ENCODE measurements around the gene CORO1C. TPM values are rescaled to one million over a fixed set of nuclear protein-coding genes. Genes with fewer than 3 reads are reported as not detected.

Gene CORO1C
- total RNA-seq, 1 experiment from 2014 or later = 208 TPM

GRCh38 chr12:108638141-108638827 lies 93.0 kb downstream of the CORO1C start:
- H3K27ac ChIP-seq (ENCODE audit: low read depth, low read length, poor library complexity, severe bottlenecking) = no peak overlapping the region
- no peaks in the 10 kb centered on the region for H3K36me3 ChIP-seq (ENCODE audit: insufficient read depth, low read length, poor library complexity, severe bottlenecking)
- H3K9me3 ChIP-seq (ENCODE audit: low read depth, low read length, poor library complexity, severe bottlenecking) = no peaks in the 10 kb centered on the region
- CTCF ChIA-PET = interaction anchor here (0.8 kb wide), 1 partner anchor 20 kb away, joined by 3 read pairs; no protein-coding TSS in a partner anchor
- POLR2A ChIA-PET (ENCODE audit: low non-redundant PET) = no interaction called here
- H3K4me3 ChIP-seq (ENCODE audit: low read depth, low read length, poor library complexity, severe bottlenecking) = no peak overlapping the region
- no peak for DNase-seq (ENCODE audit: low spot score)
- TF ChIP-seq CTCF (conservative IDR thresholded peaks at IDR 0.05; ENCODE audit: low read depth, low read length) = no peak
- H3K4me1 ChIP-seq (ENCODE audit: insufficient read depth, low read length, poor library complexity, severe bottlenecking) = no peaks in the 10 kb centered on the region
- H3K27me3 ChIP-seq (replicated peaks; ENCODE audit: insufficient read depth, low read depth, low read length, poor library complexity) = no peaks in the 10 kb centered on the region
- intact Hi-C loops (cut with micrococcal nuclease; ENCODE audit: unreplicated experiment) = no loop called here
- no TSS peak for BruUV-seq (replicated peaks)

- Histone ChIP-seq H3K36me3 (ENCODE audit: insufficient read depth, low read length, poor library complexity, severe bottlenecking) (no peaks in the 10 kb centered on the region), H3K9me3 (ENCODE audit: low read depth, low read length, poor library complexity, severe bottlenecking) (no peaks in the 10 kb centered on the region), H3K4me1 (ENCODE audit: insufficient read depth, low read length, poor library complexity, severe bottlenecking) (no peaks in the 10 kb centered on the region), H3K4me3 (ENCODE audit: low read depth, low read length, poor library complexity, severe bottlenecking) (no peak overlapping the region), H3K27ac (ENCODE audit: low read depth, low read length, poor library complexity, severe bottlenecking) (no peak overlapping the region), H3K27me3 (replicated peaks; ENCODE audit: insufficient read depth, low read depth, low read length, poor library complexity) (no peaks in the 10 kb centered on the region)
- TF ChIP-seq EZH2 (IDR thresholded peaks at IDR 0.05; ENCODE audit: borderline replicate concordance, low read depth, low read length, poor library complexity, severe bottlenecking) (no peak), CTCF (conservative IDR thresholded peaks at IDR 0.05; ENCODE audit: low read depth, low read length) (no peak)
- DNase-seq (ENCODE audit: low spot score) = no peak
- ChIA-PET POLR2A (ENCODE audit: low non-redundant PET) (no interaction called here), CTCF (no interaction called here)
- BruUV-seq (replicated peaks) = no TSS peak
- intact Hi-C loops (cut with micrococcal nuclease; ENCODE audit: unreplicated experiment) = no loop called here
Measured at GRCh38 chr12:108637222-108637971, 93.9 kb downstream of the CORO1C start.

- no peaks in the 10 kb centered on the region for H3K4me1 ChIP-seq (ENCODE audit: insufficient read depth, low read length, poor library complexity, severe bottlenecking)
- H3K27me3 ChIP-seq (replicated peaks; ENCODE audit: insufficient read depth, low read depth, low read length, poor library complexity) = no peaks in the 10 kb centered on the region
- H3K36me3 ChIP-seq (ENCODE audit: insufficient read depth, low read length, poor library complexity, severe bottlenecking) = no peaks in the 10 kb centered on the region
- no peak overlapping the region for H3K4me3 ChIP-seq (ENCODE audit: low read depth, low read length, poor library complexity, severe bottlenecking)
- DNase-seq (ENCODE audit: low spot score) = no peak
- TF ChIP-seq EZH2 (IDR thresholded peaks at IDR 0.05; ENCODE audit: borderline replicate concordance, low read depth, low read length, poor library complexity, severe bottlenecking) = no peak
- no peak for TF ChIP-seq CTCF (conservative IDR thresholded peaks at IDR 0.05; ENCODE audit: low read depth, low read length)
- ChIA-PET CTCF (no interaction called here), POLR2A (ENCODE audit: low non-redundant PET) (no interaction called here)
- no peaks in the 10 kb centered on the region for H3K9me3 ChIP-seq (ENCODE audit: low read depth, low read length, poor library complexity, severe bottlenecking)
- intact Hi-C loops (cut with micrococcal nuclease; ENCODE audit: unreplicated experiment) = no loop called here
- BruUV-seq (replicated peaks) = no TSS peak
- no peak overlapping the region for H3K27ac ChIP-seq (ENCODE audit: low read depth, low read length, poor library complexity, severe bottlenecking)
Measured at GRCh38 chr12:108635997-108636808, 95.1 kb downstream of the CORO1C start.
